ENCODE results near the gene OSBPL6. TPM values are rescaled to one million over a fixed set of nuclear protein-coding genes. Genes with fewer than 3 reads are reported as not detected.
"Not testable (repeated sequence)": the region's sequence is repeated elsewhere in the genome, so short reads cannot be mapped to it uniquely, and the experiment has no call there.

Gene OSBPL6
- polyA plus RNA-seq, 1 donor (not counting 4 experiments of a cell fraction or from before 2014, with no cell fraction given), result 11.6 TPM

DNA sequence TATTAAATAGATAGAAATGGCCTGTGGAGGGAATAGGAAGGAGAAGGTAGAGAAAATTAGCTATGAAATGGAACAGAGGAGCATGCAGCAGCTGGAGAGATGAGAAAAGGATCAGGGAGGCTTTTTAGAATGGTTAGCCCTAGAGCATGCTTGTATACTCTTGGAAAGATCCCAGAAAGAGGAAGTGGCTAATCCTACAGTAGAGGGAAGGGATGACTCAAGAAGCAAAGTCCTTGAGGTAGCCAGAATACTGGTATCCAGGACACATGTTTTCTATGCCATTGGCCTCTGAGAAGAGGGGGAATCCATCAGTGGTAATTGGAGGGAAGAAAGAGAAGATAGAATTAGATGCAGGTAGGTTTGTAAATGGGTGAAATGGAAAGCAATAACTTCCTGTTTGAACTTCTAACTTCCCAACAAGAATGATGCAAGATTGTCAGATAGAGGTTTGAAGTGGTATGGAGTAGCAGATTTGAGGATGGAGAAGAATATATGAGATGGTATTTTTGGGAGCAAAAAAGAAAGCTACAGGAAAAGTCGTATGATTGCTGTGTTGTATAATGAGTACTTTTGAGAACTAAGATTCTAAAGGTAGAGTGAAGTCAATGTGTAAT, 17.1 kb upstream of the OSBPL6 start:
- no peak overlapping the region for H3K4me2 ChIP-seq (ENCODE audit: control insufficient read depth, extremely low read depth, insufficient read depth, low read depth, low read length)
- no peak for DNase-seq (ENCODE audit: low read depth, low spot score)
- TF ChIP-seq, protein P1, sequence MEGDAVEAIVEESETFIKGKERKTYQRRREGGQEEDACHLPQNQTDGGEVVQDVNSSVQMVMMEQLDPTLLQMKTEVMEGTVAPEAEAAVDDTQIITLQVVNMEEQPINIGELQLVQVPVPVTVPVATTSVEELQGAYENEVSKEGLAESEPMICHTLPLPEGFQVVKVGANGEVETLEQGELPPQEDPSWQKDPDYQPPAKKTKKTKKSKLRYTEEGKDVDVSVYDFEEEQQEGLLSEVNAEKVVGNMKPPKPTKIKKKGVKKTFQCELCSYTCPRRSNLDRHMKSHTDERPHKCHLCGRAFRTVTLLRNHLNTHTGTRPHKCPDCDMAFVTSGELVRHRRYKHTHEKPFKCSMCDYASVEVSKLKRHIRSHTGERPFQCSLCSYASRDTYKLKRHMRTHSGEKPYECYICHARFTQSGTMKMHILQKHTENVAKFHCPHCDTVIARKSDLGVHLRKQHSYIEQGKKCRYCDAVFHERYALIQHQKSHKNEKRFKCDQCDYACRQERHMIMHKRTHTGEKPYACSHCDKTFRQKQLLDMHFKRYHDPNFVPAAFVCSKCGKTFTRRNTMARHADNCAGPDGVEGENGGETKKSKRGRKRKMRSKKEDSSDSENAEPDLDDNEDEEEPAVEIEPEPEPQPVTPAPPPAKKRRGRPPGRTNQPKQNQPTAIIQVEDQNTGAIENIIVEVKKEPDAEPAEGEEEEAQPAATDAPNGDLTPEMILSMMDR (optimal IDR thresholded peaks at IDR 0.05 in 1 of 3, IDR thresholded peaks at IDR 0.05 in 1 of 3, conservative IDR thresholded peaks at IDR 0.05 in 1 of 3; ENCODE audit: extremely low read depth in 1 of 3, insufficient read depth in 2 of 3, low read length in 3 of 3), result no peak
- no peak for TF ChIP-seq EZH2 (IDR thresholded peaks at IDR 0.05; ENCODE audit: low read length)
- no peaks in the 10 kb centered on the region for H3K36me3 ChIP-seq (ENCODE audit: control insufficient read depth in 2 of 2, extremely low read depth in 1 of 2, insufficient read depth in 2 of 2, low read length in 2 of 2)
- no peak for FAIRE-seq
- H3K4me3 ChIP-seq (ENCODE audit: control insufficient read depth in 2 of 3, extremely low read depth in 1 of 3, insufficient read depth in 2 of 3, low read depth in 1 of 3, low read length in 3 of 3), result no peak overlapping the region
- H3K9me1 ChIP-seq (ENCODE audit: control insufficient read depth, extremely low read depth, insufficient read depth, low read length), result no peaks in the 10 kb centered on the region
- peak overlapping the region; percentile 6 for H2AFZ ChIP-seq (ENCODE audit: control insufficient read depth, low read length)
- no peak overlapping the region for H3K9ac ChIP-seq (ENCODE audit: control insufficient read depth, extremely low read depth, insufficient read depth, low read length)
- dilution Hi-C loops (cut with MboI; ENCODE audit: extremely low pct_ligation_motif_present, low sequenced_read_pairs), result no loop called here
- no peaks in the 10 kb centered on the region for H3K4me1 ChIP-seq (ENCODE audit: control insufficient read depth, extremely low read depth, insufficient read depth, low read length)
- no peaks in the 10 kb centered on the region for H3K27me3 ChIP-seq (ENCODE audit: control insufficient read depth, extremely low read depth, insufficient read depth, low read length)
- no peaks in the 10 kb centered on the region for H3K9me3 ChIP-seq (ENCODE audit: control insufficient read depth, low read depth, low read length)
- no peak overlapping the region for H3K27ac ChIP-seq (ENCODE audit: control insufficient read depth, insufficient read depth, low read length)
- no peaks in the 10 kb centered on the region for H3K79me2 ChIP-seq (ENCODE audit: control insufficient read depth, insufficient read depth, low read length)
- H4K20me1 ChIP-seq (ENCODE audit: control insufficient read depth, extremely low read depth, insufficient read depth, low read length), result no peaks in the 10 kb centered on the region

DNA sequence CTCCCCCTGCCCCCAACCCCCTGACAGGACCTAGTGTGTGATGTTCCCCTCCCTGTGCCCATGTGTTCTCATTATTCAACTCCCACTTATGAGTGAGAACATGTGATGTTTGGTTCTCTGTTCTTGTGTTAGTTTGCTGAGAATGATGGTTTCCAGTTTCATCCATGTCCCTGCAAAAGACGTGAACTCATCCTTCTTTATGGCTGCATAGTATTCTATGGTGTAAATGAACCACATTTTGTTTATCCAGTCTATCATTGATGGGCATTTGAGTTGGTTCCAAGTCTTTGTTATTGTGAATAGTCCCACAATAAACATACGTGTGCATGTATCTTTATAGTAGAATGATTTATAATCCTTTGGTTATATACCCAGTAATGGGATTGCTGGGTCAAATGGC, 13.7 kb upstream of the OSBPL6 start:
- H3K27me3 ChIP-seq (ENCODE audit: control insufficient read depth, extremely low read depth, insufficient read depth, low read length); FAIRE-seq; H3K9ac ChIP-seq (ENCODE audit: control insufficient read depth, extremely low read depth, insufficient read depth, low read length); H4K20me1 ChIP-seq (ENCODE audit: control insufficient read depth, extremely low read depth, insufficient read depth, low read length); H3K9me1 ChIP-seq (ENCODE audit: control insufficient read depth, extremely low read depth, insufficient read depth, low read length); H2AFZ ChIP-seq (ENCODE audit: control insufficient read depth, low read length); dilution Hi-C loops (cut with MboI; ENCODE audit: extremely low pct_ligation_motif_present, low sequenced_read_pairs); H3K4me1 ChIP-seq (ENCODE audit: control insufficient read depth, extremely low read depth, insufficient read depth, low read length); H3K9me3 ChIP-seq (ENCODE audit: control insufficient read depth, low read depth, low read length); H3K4me3 ChIP-seq (ENCODE audit: control insufficient read depth in 2 of 3, extremely low read depth in 1 of 3, insufficient read depth in 2 of 3, low read depth in 1 of 3, low read length in 3 of 3); DNase-seq (ENCODE audit: low read depth, low spot score); H3K79me2 ChIP-seq (ENCODE audit: control insufficient read depth, insufficient read depth, low read length); H3K4me2 ChIP-seq (ENCODE audit: control insufficient read depth, extremely low read depth, insufficient read depth, low read depth, low read length); H3K36me3 ChIP-seq (ENCODE audit: control insufficient read depth in 2 of 2, extremely low read depth in 1 of 2, insufficient read depth in 2 of 2, low read length in 2 of 2); H3K27ac ChIP-seq (ENCODE audit: control insufficient read depth, insufficient read depth, low read length): not testable (repeated sequence)

DNA sequence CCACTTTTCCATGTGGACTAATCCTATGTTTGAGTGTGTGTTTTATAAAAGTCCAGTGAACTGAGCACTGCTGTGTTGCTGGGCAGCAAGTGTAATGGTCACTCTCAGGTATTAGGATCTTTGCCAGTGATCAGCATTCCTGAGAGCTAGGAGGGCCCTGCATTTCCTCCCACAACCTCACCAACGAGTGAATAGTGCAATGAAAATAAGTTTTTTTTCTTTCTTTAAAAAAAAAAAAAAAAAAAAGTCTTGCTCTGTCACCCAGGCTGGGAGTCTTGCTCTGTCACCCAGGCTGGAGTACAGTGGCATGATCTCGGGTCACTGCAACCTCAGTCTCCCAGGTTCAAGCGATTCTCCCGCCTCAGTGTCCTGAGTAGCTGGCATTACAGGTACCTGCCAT, 6.5 kb upstream of the OSBPL6 start:
- dilution Hi-C loops (cut with MboI; ENCODE audit: extremely low pct_ligation_motif_present, low sequenced_read_pairs), result no loop called here
- Histone ChIP-seq H3K36me3 (ENCODE audit: control insufficient read depth in 2 of 2, extremely low read depth in 1 of 2, insufficient read depth in 2 of 2, low read length in 2 of 2) (no peaks in the 10 kb centered on the region), H3K79me2 (ENCODE audit: control insufficient read depth, insufficient read depth, low read length) (no peaks in the 10 kb centered on the region), H3K9me3 (ENCODE audit: control insufficient read depth, low read depth, low read length) (no peaks in the 10 kb centered on the region), H4K20me1 (ENCODE audit: control insufficient read depth, extremely low read depth, insufficient read depth, low read length) (no peaks in the 10 kb centered on the region), H3K4me2 (ENCODE audit: control insufficient read depth, extremely low read depth, insufficient read depth, low read depth, low read length) (no peak overlapping the region), H3K27me3 (ENCODE audit: control insufficient read depth, extremely low read depth, insufficient read depth, low read length) (no peaks in the 10 kb centered on the region), H3K27ac (ENCODE audit: control insufficient read depth, insufficient read depth, low read length) (no peak overlapping the region), H3K9me1 (ENCODE audit: control insufficient read depth, extremely low read depth, insufficient read depth, low read length) (no peaks in the 10 kb centered on the region), H3K9ac (ENCODE audit: control insufficient read depth, extremely low read depth, insufficient read depth, low read length) (no peak overlapping the region), H3K4me3 (ENCODE audit: control insufficient read depth in 2 of 3, extremely low read depth in 1 of 3, insufficient read depth in 2 of 3, low read depth in 1 of 3, low read length in 3 of 3) (no peak overlapping the region), H2AFZ (ENCODE audit: control insufficient read depth, low read length) (no peak overlapping the region), H3K4me1 (ENCODE audit: control insufficient read depth, extremely low read depth, insufficient read depth, low read length) (no peaks in the 10 kb centered on the region)
- FAIRE-seq (no peak), DNase-seq (ENCODE audit: low read depth, low spot score) (no peak)
- TF ChIP-seq, protein P1 (optimal IDR thresholded peaks at IDR 0.05 in 1 of 3, IDR thresholded peaks at IDR 0.05 in 1 of 3, conservative IDR thresholded peaks at IDR 0.05 in 1 of 3; ENCODE audit: extremely low read depth in 1 of 3, insufficient read depth in 2 of 3, low read length in 3 of 3), result no peak
- no peak for TF ChIP-seq EZH2 (IDR thresholded peaks at IDR 0.05; ENCODE audit: low read length)

Data from keratinocyte (primary cell).